GM12878 (cell line): Measurements from ENCODE around the gene MTFP1. TPM values are rescaled to one million over a fixed set of nuclear protein-coding genes. Genes with fewer than 3 reads are reported as not detected.

Experiments used
- ATAC-seq: fragments of 200-7000 bp; cut with Tn5 transposase; 3 replicates; pipeline ENCODE4 v1.9.1; 2020; ENCODE audit warnings: mild to moderate bottlenecking, moderate library complexity
- BruUV-seq: library from RNA; stranded (reverse); fragments of 400-500 nt; replicated peaks from 2 replicates; lab custom pipeline; 2021; lab: Mats Ljungman, UMichigan
- CTCF ChIA-PET: fragments of 300-600 bp; sonication (Branson Sonifier 250); formaldehyde crosslinking; extraction: SDS; loops from one replicate; lab custom pipeline; 2021; ENCODE audit warnings: inconsistent platforms; lab: Yijun Ruan, JAX
- POLR2A ChIA-PET: fragments of 350-600 bp; formaldehyde crosslinking; extraction: SDS; loops from one replicate; lab custom pipeline; 2021; ENCODE audit warnings: inconsistent platforms; lab: Charles Lee
- RAD21 ChIA-PET: fragments of 300-600 bp; sonication (Branson Sonifier 250); formaldehyde crosslinking; loops from one replicate; lab custom pipeline; 2023; ENCODE audit warnings: antibody characterized with exemption; ENCODE audit not compliant: unreplicated experiment; lab: Charles Lee
- SMC1A ChIA-PET: fragments of 300-600 bp; sonication (Branson Sonifier 250); formaldehyde crosslinking; loops from one replicate; lab custom pipeline; 2023; ENCODE audit not compliant: unreplicated experiment, uncharacterized antibody; lab: Charles Lee
- DNase-seq: peaks from one replicate; pipeline ENCODE4 v3.0.0-alpha.2; 2011; ENCODE audit warnings: low read depth, low spot score
- FAIRE-seq: peaks from 3 replicates; lab custom pipeline; 2011; peaks lifted over from hg19 to GRCh38; lab: Jason Lieb, UNC
- H2AFZ ChIP-seq: 2 replicates; pipeline ENCODE4 v1.6.0; 2011; ENCODE audit warnings: low read depth, low read length, control low read depth; ENCODE audit not compliant: control insufficient read depth
- H3K27ac ChIP-seq: 2 replicates; pipeline ENCODE4 v1.5.1; 2011; ENCODE audit warnings: control low read depth; ENCODE audit not compliant: control insufficient read depth, insufficient read depth
- H3K27me3 ChIP-seq, 2 experiments: replicated peaks in 1 of 2; 2 replicates each; pipeline versions ENCODE4 v1.6.0 to v1.6.1; 2011; ENCODE audit warnings: low read length in 1 of 2; ENCODE audit not compliant: control insufficient read depth in 2 of 2, insufficient read depth in 2 of 2
- H3K36me3 ChIP-seq, 2 experiments: 2 replicates each; pipeline ENCODE4 v1.5.1; 2011; ENCODE audit warnings: low read length in 1 of 2; ENCODE audit not compliant: control insufficient read depth in 2 of 2, insufficient read depth in 2 of 2
- H3K4me1 ChIP-seq: 2 replicates; pipeline ENCODE4 v1.6.1; 2011; ENCODE audit warnings: mild to moderate bottlenecking, low read length, moderate library complexity, mixed read lengths; ENCODE audit not compliant: control insufficient read depth, insufficient read depth
- H3K4me2 ChIP-seq: 2 replicates; pipeline ENCODE4 v1.6.0; 2011; ENCODE audit warnings: control low read depth; ENCODE audit not compliant: control insufficient read depth, insufficient read depth
- H3K4me3 ChIP-seq: fragments of 200-600 bp; sonication (generic); 2 replicates; pipeline ENCODE4 v1.5.1; 2016
- H3K79me2 ChIP-seq: 2 replicates; pipeline ENCODE4 v1.6.0; 2011; ENCODE audit warnings: low read length; ENCODE audit not compliant: control insufficient read depth, insufficient read depth
- H3K9ac ChIP-seq: 2 replicates; pipeline ENCODE4 v1.8.0; 2011; ENCODE audit warnings: low read length, control low read depth, mixed read lengths; ENCODE audit not compliant: control insufficient read depth, insufficient read depth
- H3K9me3 ChIP-seq: replicated peaks from 3 replicates; pipeline ENCODE4 v1.5.1; 2011; ENCODE audit warnings: mild to moderate bottlenecking, low read length; ENCODE audit not compliant: control insufficient read depth, insufficient read depth
- H4K20me1 ChIP-seq: 2 replicates; pipeline ENCODE4 v1.6.0; 2011; ENCODE audit not compliant: control insufficient read depth, insufficient read depth
- GATAD2B ChIP-seq: fragments of 450-650 bp; conservative IDR thresholded peaks from 2 replicates; pipeline ENCODE4 v1.6.1; 2017; ENCODE audit warnings: low read depth, mild to moderate bottlenecking, moderate library complexity
- HDAC6 ChIP-seq: fragments of 200-600 bp; sonication (generic); IDR thresholded peaks from one replicate; pipeline ENCODE4 v1.8.0; 2017; ENCODE audit warnings: antibody characterized with exemption; ENCODE audit not compliant: unreplicated experiment
- IKZF1 ChIP-seq: fragments of 450-650 bp; conservative IDR thresholded peaks from 2 replicates; pipeline ENCODE4 v1.6.1; 2017; ENCODE audit warnings: antibody characterized with exemption, mild to moderate bottlenecking
- IRF5 ChIP-seq: fragments of 450-650 bp; IDR thresholded peaks from 2 replicates; pipeline ENCODE4 v1.6.1; 2017; ENCODE audit warnings: borderline replicate concordance
- MTA3 ChIP-seq: IDR thresholded peaks from 2 replicates; pipeline ENCODE4 v1.6.1; 2012; ENCODE audit warnings: low read length, inconsistent platforms, borderline replicate concordance
- MXI1 ChIP-seq: fragments of 150-350 bp; IDR thresholded peaks from 2 replicates; pipeline ENCODE4 v1.6.1; 2011; ENCODE audit warnings: low read depth, mild to moderate bottlenecking, inconsistent platforms, low read length, improper control_type of control experiment
- NR2C1 ChIP-seq: fragments of 450-650 bp; IDR thresholded peaks from 2 replicates; pipeline ENCODE4 v1.6.1; 2017; ENCODE audit warnings: antibody characterized with exemption, mild to moderate bottlenecking, moderate library complexity
- RAD51 ChIP-seq: fragments of 450-650 bp; IDR thresholded peaks from 2 replicates; pipeline ENCODE4 v1.6.1; 2016; ENCODE audit warnings: moderate library complexity, mild to moderate bottlenecking, inconsistent platforms
- SMAD1 ChIP-seq: fragments of 450-650 bp; IDR thresholded peaks from 2 replicates; pipeline ENCODE4 v1.6.1; 2018; ENCODE audit warnings: mild to moderate bottlenecking, low read depth; ENCODE audit not compliant: partially characterized antibody
- SREBF2 ChIP-seq: IDR thresholded peaks from 2 replicates; pipeline ENCODE4 v1.6.1; 2012; ENCODE audit warnings: mild to moderate bottlenecking, low read length
- TARDBP ChIP-seq: IDR thresholded peaks from 2 replicates; pipeline ENCODE4 v1.6.1; 2016; ENCODE audit warnings: borderline replicate concordance
- TCF12 ChIP-seq: IDR thresholded peaks from 2 replicates; pipeline ENCODE4 v1.6.1; 2011; ENCODE audit warnings: low read depth, mild to moderate bottlenecking, low read length
- TCF3 ChIP-seq: IDR thresholded peaks from 2 replicates; pipeline ENCODE4 v1.6.1; 2012; ENCODE audit warnings: low read depth, mild to moderate bottlenecking, low read length, borderline replicate concordance; ENCODE audit not compliant: insufficient read depth
- USF1 ChIP-seq: IDR thresholded peaks from 2 replicates; pipeline ENCODE4 v1.6.1; 2011; ENCODE audit warnings: borderline replicate concordance, low read depth, mild to moderate bottlenecking, moderate library complexity, mixed read lengths, low read length; ENCODE audit not compliant: insufficient read depth; ENCODE audit errors: extremely low read length
- WGBS: methylation state at CpG from one replicate; pipeline ENCODE4 v1.1.6; 2016; ENCODE audit warnings: low lambda C conversion rate; ENCODE audit not compliant: insufficient replicate concordance, insufficient coverage; ENCODE audit errors: missing lambda C conversion rate; 5-methylcytosine and 5-hydroxymethylcytosine counted together
- in situ Hi-C: fragments of 300-500 bp; cut with MboI; formaldehyde crosslinking; loops from 9 replicates; pipeline ENCODE4 v1.14.3; 2018; ENCODE audit warnings: mixed read lengths
- intact Hi-C: fragments of 100-400 bp; cut with micrococcal nuclease; formaldehyde crosslinking; loops from one replicate; pipeline ENCODE4 v1.14.2; 2022; ENCODE audit not compliant: unreplicated experiment
- polyA plus RNA-seq, 11 experiments: library from polyadenylated mRNA; depleted of rRNA in 4 of 11; unstranded in 6 of 11; stranded (reverse) in 5 of 11; fragments of >200 nt; fragmentation: Nextera tagmentation in 4 of 11; fragmentation: Illumina TruSeq in 1 of 11; extraction: Ambion mirVana in 4 of 11; extraction: Trizol in 1 of 11; gene quantifications; 1 replicate in 1 of 11; 2 replicates in 10 of 11; pipeline versions ENCODE4 v1.2.1 to v1.2.3, GENCODE V29; 2011 to 2016; ENCODE audit warnings: inconsistent platforms in 2 of 11, missing spikeins in 2 of 11, low read depth in 1 of 11
- total RNA-seq, 4 experiments: library from RNA; depleted of rRNA in 3 of 4; stranded (reverse); fragments of >200 nt in 3 of 4; fragmentation: Illumina TruSeq in 1 of 4; extraction: Trizol in 1 of 4; gene quantifications; 2 replicates each; pipeline versions ENCODE4 v1.2.1 to v1.2.3, GENCODE V29; 2013 to 2021
- TF ChIP-seq, protein P1 (sequence below): fragments of 450-650 bp; IDR thresholded peaks from 2 replicates; pipeline ENCODE4 v1.6.1; 2017; ENCODE audit warnings: mild to moderate bottlenecking

MTFP1 gene
- total and polyA plus RNA-seq, 10 of the 15 experiments (the other 5 are each of a cell fraction or from before 2014, with no cell fraction given): 20.5 to 133 (median 59.8) TPM

DNA sequence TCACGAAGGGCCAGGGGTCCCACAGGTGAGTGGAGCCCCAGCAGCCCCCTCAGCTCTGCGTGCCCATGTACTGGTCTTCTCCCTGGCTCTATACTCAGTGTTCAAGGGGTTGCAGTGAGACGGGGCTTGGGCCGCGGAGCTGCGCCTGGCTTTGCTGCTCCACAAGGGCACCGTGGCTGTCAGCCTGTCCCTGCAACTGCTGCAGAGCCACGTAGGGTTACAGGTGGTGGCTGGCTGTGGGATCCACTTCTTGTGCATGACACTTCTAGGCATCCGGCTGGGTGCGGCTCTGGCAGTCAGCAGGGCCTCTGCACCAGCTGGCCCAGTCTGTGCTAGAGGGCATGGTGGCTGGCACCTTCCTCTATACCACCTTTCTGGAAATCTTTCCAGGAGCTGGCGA, 14.3 kb downstream of the MTFP1 start (continued):
- TF ChIP-seq HDAC6: no peak
- no peak for TF ChIP-seq USF1
- TF ChIP-seq TARDBP: no peak
- no peak for TF ChIP-seq MTA3
- TF ChIP-seq TCF3: no peak
- TF ChIP-seq IRF5: no peak
- TF ChIP-seq SREBF2: no peak
- TF ChIP-seq, protein P1, sequence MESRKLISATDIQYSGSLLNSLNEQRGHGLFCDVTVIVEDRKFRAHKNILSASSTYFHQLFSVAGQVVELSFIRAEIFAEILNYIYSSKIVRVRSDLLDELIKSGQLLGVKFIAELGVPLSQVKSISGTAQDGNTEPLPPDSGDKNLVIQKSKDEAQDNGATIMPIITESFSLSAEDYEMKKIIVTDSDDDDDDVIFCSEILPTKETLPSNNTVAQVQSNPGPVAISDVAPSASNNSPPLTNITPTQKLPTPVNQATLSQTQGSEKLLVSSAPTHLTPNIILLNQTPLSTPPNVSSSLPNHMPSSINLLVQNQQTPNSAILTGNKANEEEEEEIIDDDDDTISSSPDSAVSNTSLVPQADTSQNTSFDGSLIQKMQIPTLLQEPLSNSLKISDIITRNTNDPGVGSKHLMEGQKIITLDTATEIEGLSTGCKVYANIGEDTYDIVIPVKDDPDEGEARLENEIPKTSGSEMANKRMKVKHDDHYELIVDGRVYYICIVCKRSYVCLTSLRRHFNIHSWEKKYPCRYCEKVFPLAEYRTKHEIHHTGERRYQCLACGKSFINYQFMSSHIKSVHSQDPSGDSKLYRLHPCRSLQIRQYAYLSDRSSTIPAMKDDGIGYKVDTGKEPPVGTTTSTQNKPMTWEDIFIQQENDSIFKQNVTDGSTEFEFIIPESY: no peak
- no peak for TF ChIP-seq NR2C1

DNA sequence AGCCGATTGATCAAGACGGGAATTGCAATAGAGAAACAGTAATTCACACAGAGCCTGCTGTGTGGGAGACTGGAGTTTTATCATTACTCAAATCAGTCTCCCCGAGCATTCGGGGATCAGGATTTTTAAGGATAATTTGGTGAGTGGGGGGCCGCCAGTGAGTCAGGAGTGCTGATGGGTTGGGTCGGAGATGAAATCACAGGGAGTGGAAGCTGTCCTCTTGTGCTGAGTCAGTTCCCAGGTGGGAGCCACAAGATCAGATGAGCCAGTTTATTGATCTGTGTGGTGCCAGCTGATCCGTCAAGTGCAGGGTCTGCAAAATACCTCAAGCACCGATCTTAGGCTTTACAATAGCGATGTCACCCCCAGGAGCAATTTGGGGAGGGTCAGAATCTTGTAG, 15.5 kb downstream of the MTFP1 start:
- in situ Hi-C loops (loop anchor here (10.0 kb wide), 1 partner anchor 314 kb away; no protein-coding TSS in a partner anchor), intact Hi-C loops (no loop called here)
- H2AFZ ChIP-seq: no peak overlapping the region
- H3K27ac ChIP-seq: no peak overlapping the region
- H3K9ac ChIP-seq: no peak overlapping the region
- H3K9me3 ChIP-seq: peaks cover under 1% of the 10 kb centered on the region; the same call in 2 of the 3 replicates
- ChIA-PET POLR2A (interaction anchor here (0.6 to 1.6 kb wide), 2 partner anchors 17 to 34 kb away, joined by 4 read pairs; no protein-coding TSS in a partner anchor), CTCF (no interaction called here), SMC1A (interaction anchor here (1.5 kb wide), 1 partner anchor 17 kb away, joined by 8 read pairs; the partner anchor contains the start of gene MTFP1), RAD21 (no interaction called here)
- 66% methylated on average over 9 of the region's 9 CpGs for WGBS
- BruUV-seq: no TSS peak
- DNase-seq (no peak), FAIRE-seq (no peak), ATAC-seq (no peak)
- H4K20me1 ChIP-seq: no peaks in the 10 kb centered on the region
- H3K79me2 ChIP-seq: no peaks in the 10 kb centered on the region
- no peaks in the 10 kb centered on the region for H3K36me3 ChIP-seq
- no peak overlapping the region for H3K4me2 ChIP-seq
- H3K27me3 ChIP-seq: no peaks in the 10 kb centered on the region
- TF ChIP-seq GATAD2B (no peak), SMAD1 (no peak), MXI1 (no peak), HDAC6 (no peak), TCF12 (no peak), IKZF1 (no peak), RAD51 (no peak), SREBF2 (no peak)
- peaks cover 11% of the 10 kb centered on the region for H3K4me1 ChIP-seq
- H3K4me3 ChIP-seq: no peak overlapping the region
